Stomach (tissue), 4 donors: ENCODE measurements around the gene ZNF282.

Experiments
- CTCF ChIP-seq, 7 experiments: fragments of 450-650 bp in 4 of 7; fragments of 200-600 bp in 3 of 7; sonication (generic) in 3 of 7; IDR thresholded peaks; one replicate each; pipeline ENCODE4 v1.5.1; 2016 to 2019; ENCODE audit warnings: antibody characterized with exemption in 7 of 7, control low read depth in 2 of 7, mild to moderate bottlenecking in 1 of 7
- POLR2A ChIP-seq, 4 donors: fragments of 450-650 bp; IDR thresholded peaks; one replicate each; pipeline ENCODE4 v1.6.1; 2016; ENCODE audit warnings: antibody characterized with exemption in 4 of 4, control low read depth in 2 of 4, mild to moderate bottlenecking in 1 of 4, moderate library complexity in 1 of 4

DNA sequence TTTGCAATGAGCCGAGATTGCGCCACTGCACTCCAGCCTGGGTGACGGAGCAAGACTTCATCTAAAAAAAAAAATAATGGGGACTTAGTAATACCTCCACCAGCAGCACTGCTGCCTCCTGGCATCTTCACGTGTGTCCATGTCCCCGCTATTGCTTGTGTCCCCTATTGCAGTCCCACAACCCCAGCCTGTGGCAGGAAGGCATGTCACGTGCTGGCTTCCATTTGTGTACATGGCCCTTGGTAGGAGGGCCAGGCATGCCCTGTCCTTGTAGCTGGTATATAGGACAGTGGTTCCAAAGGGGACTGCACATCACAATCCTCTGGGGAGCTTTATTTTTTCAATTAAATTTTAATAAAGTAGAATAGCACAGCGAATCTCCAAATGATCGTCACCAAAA lies 72.4 kb downstream of the ZNF282 start:
- no peak for TF ChIP-seq CTCF (IDR thresholded peaks at IDR 0.05)
- no peak for TF ChIP-seq POLR2A (IDR thresholded peaks at IDR 0.05)
